Tibial artery (tissue), 4 donors: ENCODE data around the gene ALOXE3.
A peak's percentile ranks its signal among the peaks of the same experiment; 100 is the strongest.

ENCODE experiments used
- DNase-seq, 2 donors: peaks; one replicate each; pipeline ENCODE4 v3.0.0-alpha.2; 2019
- H3K27ac ChIP-seq, 2 donors: fragments of 200-600 bp; sonication (generic) in 1 of 2; 1 replicate in 1 of 2; 2 replicates in 1 of 2; pipeline ENCODE4 v1.5.1; 2018 to 2019; ENCODE audit warnings: mild to moderate bottlenecking in 1 of 2
- H3K27me3 ChIP-seq, 2 donors: fragments of 200-600 bp; sonication (generic) in 1 of 2; one replicate each; pipeline versions ENCODE4 v1.5.1 to v1.6.0; 2016 to 2019
- H3K36me3 ChIP-seq, 3 donors: fragments of 200-600 bp; sonication (generic) in 2 of 3; one replicate each; pipeline ENCODE4 v1.5.1; 2016 to 2019; ENCODE audit warnings: mild to moderate bottlenecking in 2 of 3
- H3K4me1 ChIP-seq, 4 donors: fragments of 200-600 bp; sonication (generic) in 2 of 4; 1 replicate in 3 of 4; 2 replicates in 1 of 4; pipeline ENCODE4 v1.5.1; 2016 to 2019
- H3K4me3 ChIP-seq, 2 donors: fragments of 200-600 bp; sonication (generic) in 1 of 2; 1 replicate in 1 of 2; 2 replicates in 1 of 2; pipeline ENCODE4 v1.5.1; 2018 to 2019; ENCODE audit warnings: mild to moderate bottlenecking in 2 of 2
- H3K9me3 ChIP-seq, 3 donors: fragments of 200-600 bp; sonication (generic) in 1 of 3; one replicate each; pipeline ENCODE4 v1.5.1; 2016 to 2019
- CTCF ChIP-seq, 2 experiments: fragments of 200-600 bp in 1 of 2; fragments of 450-650 bp in 1 of 2; IDR thresholded peaks; one replicate each; pipeline ENCODE4 v1.5.1; 2017 to 2019; ENCODE audit warnings: antibody characterized with exemption in 2 of 2, mild to moderate bottlenecking in 1 of 2, moderate library complexity in 1 of 2
- intact Hi-C: fragments of 100-400 bp; cut with DNase I; formaldehyde crosslinking; loops from one replicate; pipeline ENCODE4 v1.15.0; 2023; ENCODE audit warnings: low total_unique reads

The ALOXE3 gene

GRCh38 chr17:8119581-8120519 lies 1.5 kb upstream of the ALOXE3 start:
- Histone ChIP-seq H3K4me3 (peak overlapping the region; percentile 51 to 70), H3K36me3 (no peaks in the 10 kb centered on the region), H3K27me3 (peaks cover 0 to 30% of the 10 kb centered on the region in 2 donors), H3K27ac (peak overlapping the region; percentile 69 to 83), H3K4me1 (peaks cover 0 to 68% (median 63%) of the 10 kb centered on the region in 4 donors), H3K9me3 (no peaks in the 10 kb centered on the region)
- DNase-seq, result peak; percentile 77 to 86
- intact Hi-C loops, result loop anchor here (5.0 to 10.0 kb wide), 2 partner anchors 42 to 185 kb away; partner anchors contain the start of gene VAMP2
- no peak for TF ChIP-seq CTCF (IDR thresholded peaks at IDR 0.05)

- intact Hi-C loops, result loop anchor here (10.0 kb wide), 1 partner anchor 186 kb away; no protein-coding TSS in a partner anchor
- peak; percentile 89 to 90 for TF ChIP-seq CTCF (IDR thresholded peaks at IDR 0.05)
- DNase-seq, result peak; percentile 88 to 92
- Histone ChIP-seq H3K36me3 (no peaks in the 10 kb centered on the region), H3K4me3 (peak overlapping the region; percentile 51 to 70), H3K27me3 (peaks cover 0 to 38% of the 10 kb centered on the region in 2 donors), H3K4me1 (peaks cover 0 to 59% (median 54%) of the 10 kb centered on the region in 4 donors), H3K9me3 (no peaks in the 10 kb centered on the region), H3K27ac (peak overlapping the region; percentile 69 to 83)
These were observed 661 bp upstream of the ALOXE3 start for GRCh38 chr17:8118769-8119580.

GRCh38 chr17:8117367-8117979 lies 841 bp downstream of the ALOXE3 start:
- intact Hi-C loops, result loop anchor here (10.0 kb wide), 1 partner anchor 187 kb away; no protein-coding TSS in a partner anchor
- H3K27ac ChIP-seq, result no peak overlapping the region

GRCh38 chr17:8116776-8117175 lies 1.5 kb downstream of the ALOXE3 start:
- Histone ChIP-seq H3K9me3 (no peaks in the 10 kb centered on the region), H3K4me3 (no peak overlapping the region), H3K36me3 (no peaks in the 10 kb centered on the region), H3K27me3 (peaks cover 0 to 57% of the 10 kb centered on the region in 2 donors), H3K27ac (no peak overlapping the region), H3K4me1 (peaks cover 0 to 37% (median 32%) of the 10 kb centered on the region in 4 donors)
- intact Hi-C loops, result loop anchor here (10.0 kb wide), 1 partner anchor 188 kb away; no protein-coding TSS in a partner anchor
- no peak for DNase-seq
- no peak for TF ChIP-seq CTCF (IDR thresholded peaks at IDR 0.05)

More at GRCh38 chr17:8117367-8117979, 841 bp downstream of the ALOXE3 start:
- no peak for TF ChIP-seq CTCF (IDR thresholded peaks at IDR 0.05)
- H3K4me3 ChIP-seq, result peak overlapping the region; percentile 51 to 70
- no peaks in the 10 kb centered on the region for H3K36me3 ChIP-seq
- peaks cover 0 to 44% (median 39%) of the 10 kb centered on the region in 4 donors for H3K4me1 ChIP-seq
- H3K9me3 ChIP-seq, result no peaks in the 10 kb centered on the region
- DNase-seq, result no peak
- peaks cover 0 to 50% of the 10 kb centered on the region in 2 donors for H3K27me3 ChIP-seq

- intact Hi-C loops, result loop anchor here (10.0 kb wide), 1 partner anchor 194 kb away; no protein-coding TSS in a partner anchor
- peaks cover 0 to 12% (median 9%) of the 10 kb centered on the region in 4 donors for H3K4me1 ChIP-seq
- no peaks in the 10 kb centered on the region for H3K36me3 ChIP-seq
- no peak overlapping the region for H3K4me3 ChIP-seq
- no peak for TF ChIP-seq CTCF (IDR thresholded peaks at IDR 0.05)
- H3K9me3 ChIP-seq, result no peaks in the 10 kb centered on the region
- no peak for DNase-seq
- peaks cover 0 to 85% of the 10 kb centered on the region in 2 donors for H3K27me3 ChIP-seq
- no peak overlapping the region for H3K27ac ChIP-seq
These were observed 7.4 kb downstream of the ALOXE3 start for GRCh38 chr17:8110907-8111306.
